Endometrial microvascular endothelial cells (primary cell): ENCODE measurements around the gene PRRT2. TPM values are rescaled to one million over a fixed set of nuclear protein-coding genes. Genes with fewer than 3 reads are reported as not detected.
"Not testable (repeated sequence)": the region's sequence is repeated elsewhere in the genome, so short reads cannot be mapped to it uniquely, and the experiment has no call there.

Source experiments
- in situ Hi-C: cut with HindIII; loops from 2 replicates; pipeline ENCODE4 v1.10.0; 2017; ENCODE audit warnings: low sequenced_read_pairs, low pct_unique_long_range_greater_than_20kb; ENCODE audit errors: inconsistent ontology term
- total RNA-seq: library from RNA; depleted of rRNA; stranded (reverse); fragments of >200 nt; gene quantifications from one replicate; pipeline ENCODE4 v1.2.3, GENCODE V29; 2015; ENCODE audit errors: inconsistent ontology term

PRRT2 gene
- total RNA-seq = not detected

GRCh38 chr16:29811896-29812665 is at the start of gene PRRT2:
Gene PRRT2 (plus strand): TSS chr16:29812193. CDS start chr16:29813055, 862 bp downstream.
- in situ Hi-C loops = no loop called here

GRCh38 chr16:29763326-29763725 is 48.7 kb upstream of the PRRT2 start:
- in situ Hi-C loops = no loop called here

- in situ Hi-C loops = no loop called here
Measured at GRCh38 chr16:29765167-29766032, 46.6 kb upstream of the PRRT2 start.

- in situ Hi-C loops = no loop called here
Measured at GRCh38 chr16:29766571-29766970, 45.4 kb upstream of the PRRT2 start.

GRCh38 chr16:29767062-29767461 is 44.9 kb upstream of the PRRT2 start:
- in situ Hi-C loops = no loop called here

GRCh38 chr16:29769507-29769906 is 42.5 kb upstream of the PRRT2 start:
- in situ Hi-C loops = no loop called here

GRCh38 chr16:29770250-29770929 is 41.6 kb upstream of the PRRT2 start:
- in situ Hi-C loops = no loop called here

- in situ Hi-C loops = not testable (repeated sequence)
Measured at GRCh38 chr16:29772330-29772729, 39.7 kb upstream of the PRRT2 start.

GRCh38 chr16:29774730-29775129 is 37.3 kb upstream of the PRRT2 start:
- in situ Hi-C loops = no loop called here

- in situ Hi-C loops = no loop called here
Measured at GRCh38 chr16:29775742-29776408, 36.1 kb upstream of the PRRT2 start.

GRCh38 chr16:29777576-29778350 is 34.2 kb upstream of the PRRT2 start, which contains the start of gene ZG16:
Gene ZG16 (plus strand): TSS chr16:29778256. CDS start chr16:29779267, 1,011 bp downstream.
- in situ Hi-C loops = no loop called here

- in situ Hi-C loops = no loop called here
Measured at GRCh38 chr16:29779474-29779873, 32.5 kb upstream of the PRRT2 start.

- in situ Hi-C loops = not testable (repeated sequence)
Measured at GRCh38 chr16:29783094-29783953, 28.7 kb upstream of the PRRT2 start.

GRCh38 chr16:29784157-29784556 is 27.8 kb upstream of the PRRT2 start:
- in situ Hi-C loops = no loop called here

- in situ Hi-C loops = no loop called here
Measured at GRCh38 chr16:29784901-29785500, 27.0 kb upstream of the PRRT2 start.

- in situ Hi-C loops = not testable (repeated sequence)
Measured at GRCh38 chr16:29787155-29787554, 24.8 kb upstream of the PRRT2 start.

- in situ Hi-C loops = no loop called here
Measured at GRCh38 chr16:29789775-29790182, 22.2 kb upstream of the PRRT2 start.
